DND-41 (cell line): ENCODE measurements around the gene PDGFB.

Source experiments
- ATAC-seq: fragments of 200-7000 bp; cut with Tn5 transposase; 3 replicates; pipeline ENCODE4 v1.9.1; 2021; ENCODE audit warnings: low read depth; ENCODE audit not compliant: insufficient read depth
- DNase-seq: peaks from one replicate; pipeline ENCODE4 v3.0.0-alpha.2; 2020
- H2AFZ ChIP-seq: 2 replicates; pipeline ENCODE4 v1.6.0; 2012; ENCODE audit warnings: low read depth, low read length
- H3K27ac ChIP-seq: 2 replicates; pipeline ENCODE4 v1.5.1; 2012; ENCODE audit warnings: low read length, inconsistent platforms
- H3K27me3 ChIP-seq: fragments of 200-600 bp; sonication (generic); 2 replicates; pipeline ENCODE4 v1.6.0; 2012; ENCODE audit warnings: low read length, mild to moderate bottlenecking, inconsistent platforms; ENCODE audit not compliant: insufficient read depth, poor library complexity
- H3K36me3 ChIP-seq: 2 replicates; pipeline ENCODE4 v1.5.1; 2012; ENCODE audit warnings: low read length, inconsistent platforms; ENCODE audit not compliant: insufficient read depth
- H3K4me1 ChIP-seq: 2 replicates; pipeline ENCODE4 v1.5.1; 2012; ENCODE audit warnings: mild to moderate bottlenecking, low read length; ENCODE audit not compliant: insufficient read depth
- H3K4me2 ChIP-seq: 2 replicates; pipeline ENCODE4 v1.6.0; 2012; ENCODE audit warnings: mild to moderate bottlenecking, moderate library complexity, low read length, inconsistent platforms; ENCODE audit not compliant: insufficient read depth
- H3K4me3 ChIP-seq, 2 experiments: fragments of 200-600 bp in 1 of 2; shearing (Covaris generic) in 1 of 2; 2 replicates each; pipeline ENCODE4 v1.5.1; 2012 to 2016; ENCODE audit warnings: inconsistent platforms in 2 of 2, low read length in 2 of 2, mild to moderate bottlenecking in 2 of 2, low read depth in 1 of 2, moderate library complexity in 1 of 2
- H3K79me2 ChIP-seq: 2 replicates; pipeline ENCODE4 v1.6.0; 2012; ENCODE audit warnings: low read length, inconsistent platforms; ENCODE audit not compliant: insufficient read depth
- H3K9ac ChIP-seq: 2 replicates; pipeline ENCODE4 v1.6.0; 2012; ENCODE audit warnings: low read depth, mild to moderate bottlenecking, inconsistent platforms, low read length, moderate library complexity
- H3K9me3 ChIP-seq: 2 replicates; pipeline ENCODE4 v1.5.1; 2012; ENCODE audit warnings: low read length, moderate library complexity, mild to moderate bottlenecking, inconsistent platforms; ENCODE audit not compliant: insufficient read depth, severe bottlenecking
- H4K20me1 ChIP-seq: 2 replicates; pipeline ENCODE4 v1.6.0; 2012; ENCODE audit warnings: low read length; ENCODE audit not compliant: insufficient read depth
- CTCF ChIP-seq: IDR thresholded peaks from 2 replicates; pipeline ENCODE4 v1.5.1; 2012; ENCODE audit warnings: borderline replicate concordance, low read length, moderate library complexity, mild to moderate bottlenecking; ENCODE audit not compliant: poor library complexity, severe bottlenecking; ENCODE audit errors: extremely low read depth
- EZH2 ChIP-seq: IDR thresholded peaks from 3 replicates; pipeline ENCODE4 v1.6.1; 2012; ENCODE audit warnings: borderline replicate concordance, low read depth, mild to moderate bottlenecking, moderate library complexity, low read length, inconsistent platforms; ENCODE audit not compliant: severe bottlenecking

Gene PDGFB

DNA sequence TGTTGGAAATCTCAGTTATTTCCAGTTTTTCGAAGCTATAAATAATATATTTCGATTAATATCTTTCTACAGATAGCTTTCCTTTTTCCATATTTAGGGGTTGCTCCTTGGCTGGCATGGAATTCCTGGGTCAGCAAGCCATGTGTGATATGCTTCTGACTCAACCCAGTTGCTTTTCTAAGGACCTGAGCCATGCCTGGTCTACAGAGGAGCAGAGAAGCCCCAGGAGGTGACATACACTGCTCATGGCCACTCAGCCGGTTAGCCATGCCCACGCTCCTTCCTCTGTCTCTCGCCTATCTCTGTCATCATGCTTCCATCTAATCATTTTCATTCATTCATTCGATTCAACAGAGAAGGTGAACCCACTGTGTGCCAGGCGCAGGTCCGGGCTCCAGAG, 23.2 kb upstream of the PDGFB start:
- Histone ChIP-seq H3K9ac (no peak overlapping the region), H3K4me2 (no peak overlapping the region), H3K36me3 (no peaks in the 10 kb centered on the region), H3K9me3 (no peaks in the 10 kb centered on the region), H3K4me1 (no peaks in the 10 kb centered on the region), H4K20me1 (no peaks in the 10 kb centered on the region), H3K4me3 (no peak overlapping the region), H3K27me3 (no peaks in the 10 kb centered on the region), H3K27ac (no peak overlapping the region), H2AFZ (no peak overlapping the region), H3K79me2 (no peaks in the 10 kb centered on the region)
- ATAC-seq (no peak), DNase-seq (no peak)
- no peak for TF ChIP-seq EZH2
- no peak for TF ChIP-seq CTCF

DNA sequence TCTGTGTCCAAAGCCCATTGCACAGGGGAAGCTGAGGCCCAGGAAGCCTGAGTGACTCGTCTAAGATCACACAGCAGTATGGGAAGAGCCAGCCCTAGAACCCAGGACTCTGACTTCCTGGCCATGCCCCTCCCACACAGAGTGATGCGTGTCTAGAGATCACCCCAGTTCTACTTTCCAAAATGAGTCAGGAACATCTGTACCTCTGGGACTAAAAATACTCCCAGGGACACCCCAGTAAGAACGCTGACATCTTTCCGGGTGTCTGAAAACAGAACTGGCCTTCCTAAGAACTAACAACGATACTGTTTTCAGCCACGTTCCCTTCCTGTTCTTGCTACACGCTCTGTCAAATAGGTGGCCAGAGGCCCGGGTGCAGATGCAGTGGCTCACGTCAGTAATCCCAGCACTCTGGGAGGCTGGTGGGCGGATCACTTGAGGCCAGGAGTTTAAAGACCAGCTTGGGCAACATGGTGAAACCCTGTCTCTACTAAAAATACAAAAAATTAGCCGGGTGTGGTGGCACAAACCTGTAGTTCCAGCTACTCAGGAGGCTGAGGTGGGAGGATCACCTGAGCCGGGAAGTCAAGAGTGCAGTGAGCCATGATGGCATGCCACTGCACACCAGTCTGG, 21.7 kb upstream of the PDGFB start:
- Histone ChIP-seq H4K20me1 (no peaks in the 10 kb centered on the region), H3K27ac (no peak overlapping the region), H3K79me2 (no peaks in the 10 kb centered on the region), H3K27me3 (no peaks in the 10 kb centered on the region), H3K4me1 (no peaks in the 10 kb centered on the region), H2AFZ (no peak overlapping the region), H3K36me3 (no peaks in the 10 kb centered on the region), H3K9me3 (no peaks in the 10 kb centered on the region), H3K4me2 (no peak overlapping the region), H3K9ac (no peak overlapping the region), H3K4me3 (no peak overlapping the region)
- DNase-seq (no peak), ATAC-seq (no peak)
- TF ChIP-seq CTCF (no peak), EZH2 (no peak)

GRCh38 chr22:39265143-39265886, 20.5 kb upstream of the PDGFB start:
- no peak for TF ChIP-seq EZH2
- TF ChIP-seq CTCF = no peak
- DNase-seq (no peak), ATAC-seq (no peak)
- Histone ChIP-seq H3K27ac (no peak overlapping the region), H4K20me1 (no peaks in the 10 kb centered on the region), H3K27me3 (no peaks in the 10 kb centered on the region), H3K36me3 (no peaks in the 10 kb centered on the region), H3K9ac (no peak overlapping the region), H3K9me3 (no peaks in the 10 kb centered on the region), H3K4me3 (no peak overlapping the region), H2AFZ (no peak overlapping the region), H3K79me2 (no peaks in the 10 kb centered on the region), H3K4me1 (no peaks in the 10 kb centered on the region), H3K4me2 (no peak overlapping the region)
